ENCODE data around the gene LARGE2.

LARGE2 gene

DNA sequence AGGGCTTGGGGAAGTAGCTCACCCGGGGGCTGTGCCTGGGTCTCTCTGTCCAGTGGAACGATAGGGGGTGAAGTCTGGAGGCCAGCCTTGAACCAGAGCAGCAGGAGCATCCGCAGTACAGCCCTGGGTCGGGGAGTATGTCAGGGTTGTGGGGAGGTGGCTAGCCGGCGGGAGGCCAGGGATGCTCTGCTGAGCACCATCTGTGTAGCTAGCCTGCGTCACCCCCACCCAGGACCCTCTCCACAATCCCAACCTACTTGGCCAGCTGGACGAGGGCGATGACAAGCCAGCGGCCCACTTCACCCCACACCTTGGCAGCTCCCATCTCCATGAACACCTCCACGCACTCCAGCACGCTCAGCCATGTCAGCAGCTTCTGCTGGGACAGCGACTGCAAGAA, 7.0 kb upstream of the LARGE2 start:
- no peak for TF ChIP-seq CTCF (IDR thresholded peaks at IDR 0.05; ENCODE audit: unreplicated experiment in 3 of 3)
- peaks cover 6% of the 10 kb centered on the region for H3K4me1 Mint-ChIP-seq
- H3K27me3 Mint-ChIP-seq (ENCODE audit: low read depth): peaks cover 7% of the 10 kb centered on the region
- H3K4me3 Mint-ChIP-seq: peak overlapping the region; percentile 34 to 79 (median 70)
- H3K9me3 Mint-ChIP-seq: no peaks in the 10 kb centered on the region
- peaks cover 6% of the 10 kb centered on the region for H3K36me3 Mint-ChIP-seq (ENCODE audit: low read depth)
- no peak overlapping the region for H3K27ac Mint-ChIP-seq

DNA sequence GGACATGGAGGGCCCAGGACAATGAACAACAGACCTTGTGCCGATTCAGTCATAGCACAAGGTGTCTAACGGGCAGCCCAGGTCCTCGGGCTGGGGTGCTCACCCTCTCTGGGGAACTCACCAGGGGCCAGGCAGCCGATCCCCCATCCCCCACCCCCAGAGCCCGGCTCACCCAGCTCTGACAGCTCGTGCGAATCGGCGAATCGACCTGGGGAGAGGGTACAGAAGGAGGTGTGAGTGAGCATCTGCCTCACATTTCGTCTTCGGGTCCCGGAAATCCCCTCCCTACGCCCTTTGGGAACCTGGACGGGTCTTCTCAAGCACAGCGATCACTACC, 5.2 kb upstream of the LARGE2 start:
- Mint-ChIP-seq H3K4me1 (peaks cover 12% of the 10 kb centered on the region), H3K9me3 (no peaks in the 10 kb centered on the region), H3K27ac (peak overlapping the region in 1 of 3 experiments; percentile 97), H3K4me3 (peak overlapping the region; percentile 89 to 97 (median 94)), H3K27me3 (ENCODE audit: low read depth) (peaks cover 21% of the 10 kb centered on the region), H3K36me3 (ENCODE audit: low read depth) (no peaks in the 10 kb centered on the region)
- TF ChIP-seq CTCF (IDR thresholded peaks at IDR 0.05; ENCODE audit: unreplicated experiment in 3 of 3): no peak

DNA sequence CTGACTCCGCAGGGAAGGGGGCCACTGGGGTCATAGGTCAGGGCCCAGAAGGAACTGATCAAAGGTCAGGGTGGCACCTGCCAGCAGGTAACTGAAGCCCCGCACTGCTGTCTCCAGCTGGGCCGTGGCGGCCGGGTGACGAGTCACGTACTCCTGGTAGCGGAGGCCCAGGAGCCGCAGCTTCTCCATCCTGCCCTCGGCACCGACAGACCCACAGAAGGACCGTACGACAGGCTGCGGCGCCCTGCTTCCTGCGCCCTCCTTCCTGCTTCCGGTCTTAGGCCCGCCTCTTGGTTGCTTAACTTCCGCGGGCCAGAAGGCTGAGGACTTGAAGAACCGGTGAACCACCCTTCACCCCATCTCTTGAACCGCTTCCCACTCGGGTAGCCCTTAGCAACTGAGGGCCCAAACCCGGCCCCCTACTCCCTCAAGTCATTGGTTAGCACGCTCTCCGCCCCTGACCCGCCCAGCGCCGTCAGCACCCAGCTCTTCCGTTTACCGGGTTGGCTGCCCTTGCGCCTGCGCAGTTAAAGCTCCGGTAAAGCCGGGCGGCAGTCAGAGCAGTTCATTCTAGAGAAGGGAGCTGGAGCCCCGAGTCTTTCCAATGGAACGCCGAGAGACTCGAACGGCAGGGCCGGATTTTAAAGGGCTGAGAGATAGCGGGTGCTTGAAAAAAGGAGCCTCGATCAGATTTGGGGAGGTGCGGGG, 4.7 kb upstream of the LARGE2 start, which contains the start of gene PEX16:
PEX16 (minus strand) TSS at position 255 of the 708 bp plus-strand sequence; CDS start at position 189, 66 bp downstream.
- Mint-ChIP-seq H3K27ac (peak within 1 kb of the TSS; percentile 73 to 97 (median 94)), H3K4me3 (peak within 1 kb of the TSS; percentile 89 to 97 (median 94)), H3K27me3 (ENCODE audit: low read depth) (peaks cover 21% of the 10 kb centered on the region), H3K9me3 (no peaks in the 10 kb centered on the region), H3K4me1 (peaks cover 12% of the 10 kb centered on the region), H3K36me3 (ENCODE audit: low read depth) (no peaks in the 10 kb centered on the region)
- no peak for TF ChIP-seq CTCF (IDR thresholded peaks at IDR 0.05; ENCODE audit: unreplicated experiment in 3 of 3)

DNA sequence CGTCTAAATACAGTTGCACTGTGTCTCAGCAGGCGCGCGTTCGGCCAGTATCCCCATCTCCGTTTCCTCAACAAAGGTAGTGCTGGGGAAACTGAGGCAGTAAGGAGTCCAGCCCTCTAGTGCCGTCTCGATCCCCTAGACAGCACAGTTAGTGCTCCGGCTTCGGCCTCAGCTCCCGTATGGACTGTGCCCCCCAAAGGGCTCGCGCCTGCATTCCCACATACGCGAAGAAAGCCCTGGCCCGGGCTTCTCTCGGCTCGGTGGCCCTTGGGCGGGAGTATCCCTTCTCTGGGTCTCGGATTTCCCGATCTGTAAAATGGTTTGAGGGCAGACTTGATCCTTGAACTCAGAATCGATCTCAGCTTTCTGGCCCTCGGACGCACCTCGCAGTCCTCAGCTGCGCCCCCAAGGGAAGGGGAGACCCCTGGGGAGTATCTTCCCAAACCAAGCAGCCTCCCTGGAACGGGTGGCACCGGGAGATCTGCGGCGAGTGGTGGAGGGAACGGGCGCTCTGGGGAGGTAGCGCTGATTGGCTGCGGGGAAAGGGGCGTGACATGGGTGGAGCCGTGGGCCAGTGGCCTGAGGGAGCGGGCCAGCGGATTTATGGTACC, 4.0 kb upstream of the LARGE2 start:
- peaks cover 12% of the 10 kb centered on the region for H3K4me1 Mint-ChIP-seq
- peaks cover 25% of the 10 kb centered on the region for H3K27me3 Mint-ChIP-seq (ENCODE audit: low read depth)
- TF ChIP-seq CTCF (IDR thresholded peaks at IDR 0.05; ENCODE audit: unreplicated experiment in 3 of 3): no peak
- peak overlapping the region; percentile 89 to 97 (median 94) for H3K4me3 Mint-ChIP-seq
- peak overlapping the region; percentile 73 to 97 (median 94) for H3K27ac Mint-ChIP-seq
- no peaks in the 10 kb centered on the region for H3K36me3 Mint-ChIP-seq (ENCODE audit: low read depth)
- H3K9me3 Mint-ChIP-seq: no peaks in the 10 kb centered on the region

DNA sequence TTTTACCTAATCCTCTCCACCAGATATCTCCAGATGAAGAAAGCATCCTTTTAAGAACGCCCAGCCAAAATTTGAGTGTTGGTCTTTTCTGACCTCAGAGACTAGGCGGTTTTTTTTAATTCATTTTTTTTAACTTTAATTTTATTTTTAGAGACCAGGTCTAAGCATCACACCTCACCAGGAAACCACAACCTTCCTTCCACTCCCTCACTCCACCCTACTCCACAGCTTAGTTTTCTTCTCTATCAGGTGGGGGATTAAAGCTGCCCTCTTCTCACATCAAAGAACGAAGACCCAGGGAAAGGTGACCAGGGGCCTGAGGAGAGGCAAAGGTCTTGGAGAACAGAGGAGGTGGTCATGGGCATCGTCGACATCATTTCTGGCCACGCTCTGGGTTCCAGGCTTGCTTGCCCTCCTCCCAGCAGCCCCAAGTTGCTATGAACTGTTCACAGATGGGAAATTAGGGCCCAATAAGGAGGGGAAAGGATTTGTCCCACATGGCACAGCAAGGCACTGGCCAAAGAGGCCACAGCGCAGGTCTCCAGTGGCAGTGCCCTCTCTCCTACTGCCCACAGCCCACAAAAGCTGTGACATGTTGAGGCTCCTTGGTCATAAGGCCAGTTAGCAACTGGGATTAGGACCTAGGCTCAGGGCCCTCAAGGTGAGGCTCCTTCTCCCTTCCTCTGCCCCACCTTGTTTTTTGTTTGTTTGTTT, 3.3 kb upstream of the LARGE2 start:
- Mint-ChIP-seq H3K36me3 (ENCODE audit: low read depth) (no peaks in the 10 kb centered on the region), H3K27me3 (ENCODE audit: low read depth) (peaks cover 31% of the 10 kb centered on the region), H3K4me1 (peaks cover 15% of the 10 kb centered on the region), H3K27ac (peak overlapping the region; percentile 73 to 97 (median 94)), H3K4me3 (peak overlapping the region; percentile 89 to 97 (median 94)), H3K9me3 (no peaks in the 10 kb centered on the region)
- no peak for TF ChIP-seq CTCF (IDR thresholded peaks at IDR 0.05; ENCODE audit: unreplicated experiment in 3 of 3)
